ENCODE measurements around the gene GLCE. TPM values are rescaled to one million over a fixed set of nuclear protein-coding genes. Genes with fewer than 3 reads are reported as not detected.

GLCE gene
- total and polyA plus RNA-seq, 9 of the 15 experiments (the other 6 are each of a cell fraction or from before 2014, with no cell fraction given), result 4.6 to 12.3 (median 10.6) TPM

- H3K9ac ChIP-seq (ENCODE audit: insufficient read depth in 1 of 2, low read depth in 2 of 2, low read length in 2 of 2), result no peak overlapping the region
- ATAC-seq (no peak), FAIRE-seq (no peak), DNase-seq (ENCODE audit: extremely low read depth in 1 of 4, low spot score in 3 of 4) (no peak)
- H3K4me3 ChIP-seq, result no peak overlapping the region
- intact Hi-C loops (cut with micrococcal nuclease), result no loop called here
- no peak overlapping the region for H3K4me2 ChIP-seq (ENCODE audit: insufficient read depth, low read length)
- TF ChIP-seq ZNF146 (CRISPR knock-in tag; IDR thresholded peaks at IDR 0.05; ENCODE audit: unreplicated experiment), result peak; percentile 95
- TF ChIP-seq RBM25 (IDR thresholded peaks at IDR 0.05; ENCODE audit: low read depth, low read length, severe bottlenecking), result peak; percentile 36
- TF ChIP-seq ZNF354B (CRISPR knock-in tag; IDR thresholded peaks at IDR 0.05), result no peak
- TF ChIP-seq STAT6 (CRISPR knock-in tag; IDR thresholded peaks at IDR 0.05), result no peak
- WGBS (ENCODE audit: insufficient coverage, low coverage, missing lambda C conversion rate), result 4% methylated on average over 9 of the region's 9 CpGs
- H3K4me1 ChIP-seq (replicated peaks in 1 of 2; ENCODE audit: control insufficient read depth in 2 of 2, insufficient read depth in 2 of 2, low read length in 2 of 2), result no peaks in the 10 kb centered on the region
- ChIA-PET POLR2A (interaction anchor here (1.1 kb wide), 1 partner anchor 15 kb away, joined by 3 read pairs; no protein-coding TSS in a partner anchor), CTCF (ENCODE audit: low intra/inter-chr PET ratio) (no interaction called here)
- H3K36me3 ChIP-seq (ENCODE audit: control insufficient read depth, insufficient read depth, low read length), result no peaks in the 10 kb centered on the region
- H3K27me3 ChIP-seq (ENCODE audit: control insufficient read depth in 2 of 2, insufficient read depth in 2 of 2, low read length in 2 of 2), result peaks cover 7 to 10% of the 10 kb centered on the region in 2 experiments; a peak in 3 of 5 replicates
- in situ Hi-C loops (cut with MboI), result loop anchor here (5.0 kb wide), 1 partner anchor 745 kb away; no protein-coding TSS in a partner anchor
- H3K27ac ChIP-seq (ENCODE audit: extremely low read depth, low read depth, low read length), result no peak overlapping the region
- H3K79me2 ChIP-seq (ENCODE audit: control insufficient read depth, insufficient read depth, low read length), result no peaks in the 10 kb centered on the region
- no peak overlapping the region for H2AFZ ChIP-seq (ENCODE audit: low read depth, low read length)
- no TSS peak for BruUV-seq (replicated peaks)
- H3K9me1 ChIP-seq (ENCODE audit: control insufficient read depth, insufficient read depth, low read length), result no peaks in the 10 kb centered on the region
- H3K9me3 ChIP-seq (replicated peaks; ENCODE audit: control insufficient read depth, insufficient read depth, low read depth, low read length), result peaks cover 3% of the 10 kb centered on the region; the same call in 1 of the 2 replicates
- H4K20me1 ChIP-seq (replicated peaks; ENCODE audit: control insufficient read depth, insufficient read depth, low read length), result no peaks in the 10 kb centered on the region
Measured at GRCh38 chr15:69146724-69147435, 13.6 kb upstream of the GLCE start.
